Measurements from ENCODE around the gene LYSMD4. TPM values are rescaled to one million over a fixed set of nuclear protein-coding genes. Genes with fewer than 3 reads are reported as not detected.
A peak's percentile ranks its signal among the peaks of the same experiment; 100 is the strongest.

LYSMD4 gene
- total RNA-seq, 2 experiments from 2014 or later, result 11.6 to 12.6 TPM

DNA sequence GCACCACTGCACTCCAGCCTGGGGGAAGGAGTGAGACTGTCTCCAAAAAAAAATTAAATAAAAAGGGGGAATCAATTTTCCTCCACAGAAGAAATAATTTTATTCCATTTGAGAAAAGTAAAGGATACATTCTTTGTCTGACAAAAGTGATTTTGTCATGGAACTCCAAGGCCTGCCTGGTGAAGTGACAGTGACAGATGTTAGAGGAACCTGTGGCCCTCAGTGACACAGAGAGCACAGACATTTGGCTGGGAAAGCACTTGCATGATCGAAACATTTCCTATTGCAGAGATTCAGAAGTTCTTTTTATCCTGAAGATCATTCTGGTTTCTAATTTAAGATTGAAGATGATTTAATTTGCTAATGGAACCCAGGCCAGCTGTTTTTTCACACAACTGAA lies 5.9 kb downstream of the LYSMD4 start:
- DNase-seq (no peak), ATAC-seq (ENCODE audit: low read depth) (no peak)
- POLR2A ChIA-PET, result no interaction called here
- peaks cover 5% of the 10 kb centered on the region for H3K36me3 Mint-ChIP-seq
- no peak overlapping the region for H3K27ac Mint-ChIP-seq
- H3K27me3 Mint-ChIP-seq, result no peaks in the 10 kb centered on the region
- no peaks in the 10 kb centered on the region for H3K9me3 Mint-ChIP-seq
- peaks cover 11% of the 10 kb centered on the region for H3K4me1 Mint-ChIP-seq
- H3K4me3 Mint-ChIP-seq, result no peak overlapping the region

DNA sequence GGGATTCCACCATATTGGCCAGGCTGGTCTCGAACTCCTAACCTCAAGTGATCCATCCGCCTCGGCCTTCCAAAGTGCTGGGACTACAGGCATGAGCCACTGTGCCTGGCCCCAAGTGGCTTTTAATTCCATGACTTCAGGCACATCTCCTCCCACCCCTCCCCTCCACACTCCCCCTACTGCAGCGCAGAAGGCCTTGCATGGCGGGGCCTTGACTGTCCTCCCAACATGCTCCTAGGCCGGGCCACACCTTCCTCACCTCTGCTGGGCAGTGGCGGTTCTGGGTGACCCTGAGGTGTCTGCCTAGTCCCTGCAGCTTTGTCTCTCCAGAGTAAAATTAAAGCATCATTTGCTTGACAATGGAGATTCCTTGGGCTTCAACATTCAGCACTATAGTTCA lies 6.9 kb downstream of the LYSMD4 start:
- H3K4me1 Mint-ChIP-seq, result peaks cover 8% of the 10 kb centered on the region
- POLR2A ChIA-PET, result no interaction called here
- no peaks in the 10 kb centered on the region for H3K27me3 Mint-ChIP-seq
- H3K27ac Mint-ChIP-seq, result no peak overlapping the region
- H3K4me3 Mint-ChIP-seq, result no peak overlapping the region
- ATAC-seq (ENCODE audit: low read depth) (no peak), DNase-seq (no peak)
- no peaks in the 10 kb centered on the region for H3K9me3 Mint-ChIP-seq
- peaks cover 12% of the 10 kb centered on the region for H3K36me3 Mint-ChIP-seq

GRCh38 chr15:99722406-99722805 lies 10.8 kb downstream of the LYSMD4 start:
- POLR2A ChIA-PET, result interaction anchor here (1.6 kb wide), 1 partner anchor 471 kb away, joined by 3 read pairs; the partner anchor contains the start of gene LRRC28
- Mint-ChIP-seq H3K4me1 (peaks cover 32% of the 10 kb centered on the region), H3K36me3 (peaks cover 8% of the 10 kb centered on the region), H3K9me3 (no peaks in the 10 kb centered on the region), H3K27me3 (no peaks in the 10 kb centered on the region), H3K27ac (no peak overlapping the region), H3K4me3 (no peak overlapping the region)
- no peak for DNase-seq
- ATAC-seq (ENCODE audit: low read depth), result no peak

DNA sequence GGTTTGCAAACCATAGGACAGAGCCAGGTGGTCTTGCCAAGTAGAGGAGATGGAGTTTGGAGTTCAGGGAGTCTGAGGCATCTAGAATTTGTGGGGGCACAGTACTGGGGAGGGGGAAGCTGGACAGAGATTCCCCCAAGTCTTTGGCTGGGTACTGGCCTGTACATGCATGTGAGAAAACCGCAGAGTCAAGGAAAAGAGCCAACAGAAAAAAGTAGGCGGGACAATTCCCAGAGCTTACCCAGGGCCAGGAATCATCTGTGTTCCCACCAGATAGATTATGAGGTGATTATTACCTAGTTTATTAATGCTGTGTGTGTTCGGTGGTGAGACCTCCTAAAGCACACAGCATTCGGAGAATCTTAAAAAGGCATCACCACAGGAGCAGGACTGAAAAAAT lies 11.3 kb downstream of the LYSMD4 start:
- Mint-ChIP-seq H3K4me3 (no peak overlapping the region), H3K27me3 (no peaks in the 10 kb centered on the region), H3K27ac (peak overlapping the region; percentile 88), H3K9me3 (no peaks in the 10 kb centered on the region), H3K4me1 (peaks cover 32% of the 10 kb centered on the region), H3K36me3 (peaks cover 8% of the 10 kb centered on the region)
- no peak for ATAC-seq (ENCODE audit: low read depth)
- POLR2A ChIA-PET, result interaction anchor here (1.1 to 1.6 kb wide), 2 partner anchors 11 to 470 kb away, joined by 3 to 4 read pairs; partner anchors contain the start of genes LRRC28 and LYSMD4
- no peak for DNase-seq

DNA sequence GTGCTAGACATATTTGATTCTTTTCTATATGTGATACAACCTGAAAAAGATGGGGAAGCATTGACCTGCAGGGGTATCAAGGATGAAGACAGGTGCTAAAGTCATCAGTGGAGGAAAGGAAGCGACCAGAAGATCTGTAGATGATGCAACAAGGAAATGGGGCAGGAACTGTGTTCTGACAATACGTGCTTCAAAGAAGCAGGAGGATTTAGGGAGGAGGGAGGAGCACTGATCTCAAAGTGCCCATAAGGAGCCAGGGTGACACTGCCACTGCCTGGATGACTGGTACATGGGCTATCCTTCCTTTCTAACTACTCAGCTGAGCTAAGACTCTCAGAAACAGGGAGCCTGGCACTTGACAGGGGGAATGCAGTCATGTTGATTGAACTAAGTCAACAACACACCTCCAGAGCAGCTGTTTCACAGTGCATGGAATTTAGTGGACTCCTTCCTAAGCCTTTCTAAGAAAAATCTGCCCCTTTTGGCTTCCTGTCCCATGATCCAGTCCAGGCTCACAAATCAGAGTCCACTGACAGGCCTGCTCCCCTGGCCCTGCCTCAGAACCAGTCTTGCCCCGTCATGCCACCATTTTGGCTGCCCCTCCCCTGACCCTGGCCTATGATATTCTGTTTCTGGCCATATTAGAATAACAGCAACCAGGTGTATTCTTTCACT lies 12.0 kb downstream of the LYSMD4 start:
- peaks cover 32% of the 10 kb centered on the region for H3K4me1 Mint-ChIP-seq
- POLR2A ChIA-PET, result interaction anchor here (1.0 to 1.6 kb wide), 3 partner anchors 12 to 470 kb away, joined by 3 to 4 read pairs (median 3); partner anchors contain the start of genes LRRC28, LYSMD4 and MEF2A

GRCh38 chr15:99720533-99720932 lies 12.7 kb downstream of the LYSMD4 start:
- DNase-seq, result no peak
- Mint-ChIP-seq H3K36me3 (peaks cover 8% of the 10 kb centered on the region), H3K27me3 (no peaks in the 10 kb centered on the region), H3K4me1 (peaks cover 32% of the 10 kb centered on the region), H3K27ac (peak overlapping the region; percentile 88), H3K9me3 (no peaks in the 10 kb centered on the region), H3K4me3 (peak overlapping the region; percentile 59)
- peak; percentile 55 for ATAC-seq (ENCODE audit: low read depth)
- POLR2A ChIA-PET, result interaction anchor here (1.0 to 1.1 kb wide), 2 partner anchors 13 to 154 kb away, joined by 3 to 4 read pairs; partner anchors contain the start of genes LYSMD4 and MEF2A

More for the DNA sequence above, 12.0 kb downstream of the LYSMD4 start:
- Mint-ChIP-seq H3K4me3 (peak overlapping the region; percentile 59), H3K27ac (peak overlapping the region; percentile 88), H3K36me3 (peaks cover 8% of the 10 kb centered on the region), H3K9me3 (no peaks in the 10 kb centered on the region), H3K27me3 (no peaks in the 10 kb centered on the region)
- ATAC-seq (ENCODE audit: low read depth) (peak; percentile 55), DNase-seq (no peak)

GRCh38 chr15:99719096-99719541 lies 14.1 kb downstream of the LYSMD4 start:
- Mint-ChIP-seq H3K9me3 (no peaks in the 10 kb centered on the region), H3K27ac (peak overlapping the region; percentile 64), H3K27me3 (no peaks in the 10 kb centered on the region), H3K4me3 (peak overlapping the region; percentile 23), H3K4me1 (peaks cover 32% of the 10 kb centered on the region), H3K36me3 (peaks cover 8% of the 10 kb centered on the region)
- POLR2A ChIA-PET, result interaction anchor here (1.1 kb wide), 1 partner anchor 14 kb away, joined by 4 read pairs; the partner anchor contains the start of gene LYSMD4
- no peak for DNase-seq
- ATAC-seq (ENCODE audit: low read depth), result no peak

- H3K4me1 Mint-ChIP-seq, result peaks cover 32% of the 10 kb centered on the region
- no peak for ATAC-seq (ENCODE audit: low read depth)
- no peaks in the 10 kb centered on the region for H3K9me3 Mint-ChIP-seq
- POLR2A ChIA-PET, result interaction anchor here (1.1 kb wide), 1 partner anchor 15 kb away, joined by 4 read pairs; the partner anchor contains the start of gene LYSMD4
- no peak for DNase-seq
- H3K27ac Mint-ChIP-seq, result no peak overlapping the region
- H3K36me3 Mint-ChIP-seq, result peaks cover 8% of the 10 kb centered on the region
- no peak overlapping the region for H3K4me3 Mint-ChIP-seq
- no peaks in the 10 kb centered on the region for H3K27me3 Mint-ChIP-seq
Observed at GRCh38 chr15:99718421-99718820, 14.8 kb downstream of the LYSMD4 start.

DNA sequence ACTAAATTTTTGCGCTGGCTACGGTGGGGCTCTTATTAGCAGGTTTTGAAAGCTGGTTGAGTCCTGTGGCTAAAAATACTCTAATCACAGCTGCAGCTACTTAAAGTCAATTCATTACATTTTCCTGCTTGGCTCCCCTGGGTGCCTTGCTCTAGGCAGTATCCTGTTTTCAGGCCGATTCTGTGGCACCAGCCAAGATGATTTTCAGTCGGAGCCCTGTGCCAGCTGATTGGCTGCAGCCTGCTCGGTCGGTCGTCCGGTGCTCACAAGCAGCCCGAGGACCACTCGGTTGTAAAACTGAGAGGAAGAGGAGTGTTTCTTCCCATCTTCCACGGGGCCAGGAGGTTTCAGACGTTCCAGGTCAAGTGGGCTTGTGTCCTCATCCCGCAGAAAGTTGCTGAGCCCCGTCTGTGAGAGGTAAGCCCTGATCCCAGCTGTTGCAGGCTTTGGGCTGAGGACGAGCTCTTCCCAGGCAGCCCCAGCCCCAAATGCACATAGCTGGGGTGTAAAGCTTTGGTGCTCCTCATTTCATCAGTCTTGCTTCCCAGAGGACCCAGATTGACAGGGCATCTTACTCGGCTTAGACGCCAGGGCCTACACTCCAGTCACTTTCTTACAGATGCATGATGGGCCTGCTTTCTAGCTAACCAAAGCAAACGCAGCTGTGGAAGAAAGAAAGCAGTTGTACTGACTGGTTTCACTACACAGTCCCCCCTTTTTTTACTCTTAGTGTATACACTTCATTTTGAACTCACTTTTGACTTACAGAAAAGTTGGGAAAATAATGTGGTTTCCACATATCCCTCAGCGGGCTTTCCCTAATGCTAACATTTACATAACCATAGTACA lies 15.9 kb downstream of the LYSMD4 start:
- H3K4me1 Mint-ChIP-seq, result peaks cover 34% of the 10 kb centered on the region
- H3K27ac Mint-ChIP-seq, result no peak overlapping the region
- H3K9me3 Mint-ChIP-seq, result no peaks in the 10 kb centered on the region
- H3K36me3 Mint-ChIP-seq, result peaks cover 11% of the 10 kb centered on the region
- POLR2A ChIA-PET, result interaction anchor here (1.7 kb wide), 1 partner anchor 16 kb away, joined by 9 read pairs; the partner anchor contains the start of gene LYSMD4
- no peak for ATAC-seq (ENCODE audit: low read depth)
- no peak overlapping the region for H3K4me3 Mint-ChIP-seq
- no peaks in the 10 kb centered on the region for H3K27me3 Mint-ChIP-seq
- DNase-seq, result no peak

DNA sequence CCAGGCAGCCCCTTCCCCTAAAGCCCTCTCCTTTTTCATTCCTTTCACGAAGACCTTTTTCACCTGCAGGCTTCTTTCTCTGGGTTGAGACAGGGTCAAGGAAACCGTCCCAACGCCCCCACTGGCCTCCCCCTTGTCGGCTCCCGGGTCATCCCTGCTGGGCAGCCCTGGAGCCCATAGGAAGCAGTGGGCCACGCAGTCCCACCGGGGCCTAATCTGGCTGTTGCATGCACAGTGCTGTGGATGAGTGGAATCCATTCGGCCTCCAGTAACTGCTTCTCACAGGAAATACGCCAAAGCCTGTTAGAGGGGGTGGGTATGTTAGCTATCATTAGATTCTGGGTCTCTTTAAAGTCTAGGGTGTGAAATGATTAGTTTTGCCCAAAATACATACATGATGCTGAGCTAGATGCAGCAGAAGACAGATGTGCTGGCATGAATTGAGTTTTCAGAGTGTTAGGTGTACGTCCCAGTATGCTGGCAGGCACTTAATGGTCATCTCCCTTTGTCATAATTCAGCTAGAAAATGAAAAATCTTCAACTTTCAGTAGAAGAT lies 16.6 kb downstream of the LYSMD4 start:
- POLR2A ChIA-PET, result interaction anchor here (1.7 kb wide), 1 partner anchor 16 kb away, joined by 9 read pairs; the partner anchor contains the start of gene LYSMD4
- Mint-ChIP-seq H3K36me3 (peaks cover 9% of the 10 kb centered on the region), H3K9me3 (no peaks in the 10 kb centered on the region), H3K4me3 (no peak overlapping the region), H3K27me3 (no peaks in the 10 kb centered on the region), H3K27ac (no peak overlapping the region), H3K4me1 (peaks cover 36% of the 10 kb centered on the region)
- DNase-seq, result no peak
- no peak for ATAC-seq (ENCODE audit: low read depth)

GRCh38 chr15:99712415-99712814 lies 20.8 kb downstream of the LYSMD4 start:
- no peak overlapping the region for H3K27ac Mint-ChIP-seq
- peaks cover 18% of the 10 kb centered on the region for H3K36me3 Mint-ChIP-seq
- DNase-seq (no peak), ATAC-seq (ENCODE audit: low read depth) (peak; percentile 11)
- H3K4me1 Mint-ChIP-seq, result peaks cover 16% of the 10 kb centered on the region
- POLR2A ChIA-PET, result no interaction called here
- H3K27me3 Mint-ChIP-seq, result no peaks in the 10 kb centered on the region
- H3K9me3 Mint-ChIP-seq, result no peaks in the 10 kb centered on the region
- no peak overlapping the region for H3K4me3 Mint-ChIP-seq

DNA sequence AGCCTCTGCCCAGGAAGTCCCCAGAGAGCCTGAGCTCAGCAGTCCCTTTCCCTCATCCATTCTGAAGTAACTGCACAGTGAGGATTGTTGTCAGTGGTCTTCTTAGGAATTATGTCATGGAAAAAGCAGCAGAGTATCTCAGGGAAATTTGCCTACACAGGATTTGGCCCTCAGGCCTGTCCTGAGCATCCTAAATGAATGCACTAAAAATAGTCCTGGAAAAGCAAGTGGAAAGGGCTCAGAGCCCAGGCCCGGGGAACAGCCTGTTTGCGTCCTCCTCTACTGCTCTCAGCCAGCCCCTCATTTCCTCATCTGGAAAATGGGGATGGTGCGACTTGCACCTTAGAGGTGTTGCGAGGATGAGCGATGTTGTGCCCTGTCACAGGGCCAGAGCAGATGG lies 21.6 kb downstream of the LYSMD4 start:
- POLR2A ChIA-PET, result no interaction called here
- ATAC-seq (ENCODE audit: low read depth), result no peak
- Mint-ChIP-seq H3K27ac (no peak overlapping the region), H3K36me3 (peaks cover 18% of the 10 kb centered on the region), H3K27me3 (no peaks in the 10 kb centered on the region), H3K4me1 (peaks cover 23% of the 10 kb centered on the region), H3K4me3 (no peak overlapping the region), H3K9me3 (no peaks in the 10 kb centered on the region)
- no peak for DNase-seq

Measured in activated naive CD8-positive, alpha-beta T cell treated with anti-CD3 and anti-CD28 coated beads, Interleukin-2, amount 10 ng/mL, durations not matched to agents 7 days and 5 days (primary cell).